GM12874 (cell line): ENCODE data around the gene GLYR1.

Source experiments
- TF ChIP-seq, protein P1 (sequence below): IDR thresholded peaks from 2 replicates; pipeline ENCODE4 v1.5.1; 2011; ENCODE audit warnings: low read depth, mild to moderate bottlenecking, control low read depth, low read length, moderate library complexity; ENCODE audit not compliant: insufficient read depth

Gene GLYR1

DNA sequence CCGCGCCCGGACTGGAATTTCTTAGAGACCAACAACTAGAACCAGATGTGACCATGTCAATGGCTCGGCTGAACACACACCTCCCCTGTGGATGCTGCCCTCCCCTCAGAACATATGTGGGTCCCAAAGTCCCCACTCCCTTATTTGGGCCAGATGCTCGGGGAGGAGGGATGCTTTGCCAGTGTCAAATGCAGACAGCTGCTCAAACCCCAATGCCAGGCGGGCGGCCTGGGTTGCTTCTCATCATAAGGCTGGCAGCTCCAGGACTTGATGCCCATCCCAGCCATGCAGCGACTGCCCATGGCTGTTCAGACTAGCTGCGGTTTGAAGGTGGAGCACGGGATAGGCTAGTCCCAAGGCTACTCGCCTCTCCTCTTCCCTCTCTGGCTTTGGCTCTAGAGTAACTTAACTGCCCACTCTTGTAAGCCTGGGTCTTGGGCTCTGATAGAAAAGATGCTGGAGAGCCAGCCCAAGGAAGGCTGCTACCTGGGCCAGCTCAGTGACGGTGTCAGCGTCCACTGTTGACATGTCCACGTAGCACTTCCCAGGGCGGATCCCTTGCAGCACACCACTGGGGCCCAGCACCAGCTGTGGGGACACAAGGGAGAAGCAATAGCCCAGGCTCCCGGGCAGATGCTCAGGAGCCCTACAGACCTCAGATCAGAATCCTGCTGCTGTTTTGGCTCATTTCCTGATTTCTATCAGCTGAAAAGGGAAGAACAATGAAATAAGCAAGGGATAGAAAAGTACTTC is 33.7 kb downstream of the GLYR1 start:
- TF ChIP-seq, protein P1, sequence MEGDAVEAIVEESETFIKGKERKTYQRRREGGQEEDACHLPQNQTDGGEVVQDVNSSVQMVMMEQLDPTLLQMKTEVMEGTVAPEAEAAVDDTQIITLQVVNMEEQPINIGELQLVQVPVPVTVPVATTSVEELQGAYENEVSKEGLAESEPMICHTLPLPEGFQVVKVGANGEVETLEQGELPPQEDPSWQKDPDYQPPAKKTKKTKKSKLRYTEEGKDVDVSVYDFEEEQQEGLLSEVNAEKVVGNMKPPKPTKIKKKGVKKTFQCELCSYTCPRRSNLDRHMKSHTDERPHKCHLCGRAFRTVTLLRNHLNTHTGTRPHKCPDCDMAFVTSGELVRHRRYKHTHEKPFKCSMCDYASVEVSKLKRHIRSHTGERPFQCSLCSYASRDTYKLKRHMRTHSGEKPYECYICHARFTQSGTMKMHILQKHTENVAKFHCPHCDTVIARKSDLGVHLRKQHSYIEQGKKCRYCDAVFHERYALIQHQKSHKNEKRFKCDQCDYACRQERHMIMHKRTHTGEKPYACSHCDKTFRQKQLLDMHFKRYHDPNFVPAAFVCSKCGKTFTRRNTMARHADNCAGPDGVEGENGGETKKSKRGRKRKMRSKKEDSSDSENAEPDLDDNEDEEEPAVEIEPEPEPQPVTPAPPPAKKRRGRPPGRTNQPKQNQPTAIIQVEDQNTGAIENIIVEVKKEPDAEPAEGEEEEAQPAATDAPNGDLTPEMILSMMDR = no peak

DNA sequence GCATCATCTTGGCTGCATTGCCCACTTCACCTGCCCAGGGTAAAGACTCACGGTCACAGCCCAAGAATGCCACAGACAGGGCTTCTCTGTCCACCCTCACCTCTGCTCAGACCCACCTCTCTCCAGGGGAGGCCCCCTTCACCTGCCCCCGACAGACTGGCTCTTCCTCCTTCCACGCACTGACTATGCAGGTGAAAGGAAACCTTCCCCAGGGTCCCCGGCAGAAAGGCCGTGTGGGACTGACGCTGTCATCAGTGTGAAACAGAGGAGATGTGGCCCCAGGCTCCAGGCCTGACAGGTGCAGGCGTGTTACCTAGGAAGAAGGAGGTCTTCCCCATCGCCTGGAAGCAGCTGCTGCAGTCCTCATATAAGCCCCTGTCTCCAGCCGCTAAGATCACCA is 35.3 kb downstream of the GLYR1 start:
- TF ChIP-seq, protein P1 = no peak

DNA sequence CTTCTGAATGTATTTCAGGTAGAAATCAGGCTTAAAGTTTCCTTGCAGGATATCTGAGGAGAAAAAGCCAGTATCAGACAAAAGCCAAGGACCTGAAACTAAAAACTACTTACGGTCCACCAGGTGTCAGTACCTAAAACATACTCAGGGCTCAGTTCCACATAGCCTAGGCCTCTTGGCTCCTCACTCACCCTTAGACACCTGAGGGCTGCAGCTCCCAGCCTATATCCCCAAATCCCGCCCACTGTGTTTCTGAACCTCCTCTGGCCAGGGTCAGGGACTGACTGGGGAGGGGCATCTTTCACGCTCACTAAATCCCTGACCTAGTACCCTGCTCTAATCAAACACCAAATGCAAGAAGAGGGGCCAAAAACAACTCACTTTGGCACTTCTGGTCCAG is 35.8 kb downstream of the GLYR1 start:
- TF ChIP-seq, protein P1 = no peak

DNA sequence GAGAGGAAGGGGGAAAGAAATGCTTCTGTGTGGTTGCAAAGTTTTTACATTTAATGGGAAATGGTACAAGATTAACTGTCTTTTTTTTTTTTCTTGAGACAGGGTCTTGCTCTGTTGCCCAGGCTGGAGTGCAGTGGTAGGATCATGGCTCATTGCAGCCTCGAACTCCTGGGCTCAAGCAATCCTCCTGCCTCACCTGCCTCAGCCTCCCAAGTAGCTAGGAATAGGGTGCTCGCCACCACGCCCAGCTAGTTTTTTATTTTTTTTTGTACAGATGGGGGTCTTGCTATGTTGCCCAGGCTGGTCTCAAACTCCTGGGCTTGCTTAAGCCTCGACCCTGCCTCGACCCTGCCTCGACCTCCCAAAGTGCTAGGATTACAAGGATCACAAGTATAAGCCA is 40.8 kb downstream of the GLYR1 start:
- TF ChIP-seq, protein P1 = no peak

DNA sequence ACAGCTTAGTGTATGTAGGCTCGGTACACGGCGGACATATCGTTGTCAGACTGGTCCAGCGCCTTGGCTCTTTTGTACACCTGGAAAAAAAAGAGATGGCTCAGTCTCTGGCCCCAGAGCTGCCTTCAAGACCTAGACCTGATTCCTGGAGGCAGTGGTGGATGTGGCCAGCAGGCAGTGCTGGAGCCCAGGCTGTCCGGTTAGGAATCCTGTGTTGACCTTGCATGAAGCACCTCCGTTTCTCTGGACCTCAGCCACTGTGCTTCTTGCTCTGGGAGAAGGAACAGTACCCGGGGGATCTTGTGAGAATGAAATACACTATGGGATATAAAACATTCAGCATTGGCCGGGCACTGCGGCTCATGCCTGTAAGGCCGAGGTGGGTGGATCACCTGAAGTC is 41.9 kb downstream of the GLYR1 start:
- TF ChIP-seq, protein P1 = no peak

DNA sequence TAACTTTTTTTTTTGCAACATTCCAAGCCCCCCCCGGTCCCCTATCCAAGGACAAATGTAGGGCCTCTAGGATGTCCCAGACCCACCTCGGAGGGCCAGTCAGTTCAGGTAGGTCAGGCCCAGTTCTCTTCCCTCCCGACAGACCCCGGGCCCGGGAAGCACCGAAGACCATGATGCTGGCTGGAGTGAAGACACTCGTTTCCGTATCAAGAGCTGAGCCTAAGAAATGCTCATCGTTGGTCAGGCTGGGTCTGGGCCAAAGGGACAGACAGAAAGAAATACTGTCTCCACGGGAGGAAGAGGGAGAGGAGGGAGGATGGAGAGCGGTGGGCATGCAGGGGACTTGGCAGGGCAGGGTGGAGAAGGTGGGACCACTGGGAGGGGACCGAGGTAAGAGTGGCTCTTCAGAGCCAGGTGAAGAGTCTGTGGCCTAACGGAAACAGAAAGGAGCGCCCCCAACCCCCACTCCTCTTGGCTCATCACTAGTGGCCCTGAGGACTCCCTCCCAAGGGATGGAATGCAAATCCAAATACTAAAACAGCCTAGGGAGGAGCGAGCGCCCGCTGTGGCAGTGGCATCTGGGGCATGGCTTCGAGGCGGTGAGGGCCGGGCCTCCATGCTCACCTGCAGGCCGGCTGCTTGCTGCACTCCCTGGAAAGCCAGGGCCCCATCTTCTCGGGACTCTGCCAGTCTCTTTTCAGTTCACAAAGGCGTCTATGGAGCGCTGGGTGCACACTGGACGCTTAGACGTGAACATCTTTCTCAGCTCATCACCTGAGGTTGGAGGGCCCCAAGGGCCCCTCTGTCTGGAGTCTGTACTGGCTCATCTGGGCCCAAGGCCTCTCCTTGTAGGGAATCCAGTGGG is 43.0 kb downstream of the GLYR1 start:
- TF ChIP-seq, protein P1 = no peak

DNA sequence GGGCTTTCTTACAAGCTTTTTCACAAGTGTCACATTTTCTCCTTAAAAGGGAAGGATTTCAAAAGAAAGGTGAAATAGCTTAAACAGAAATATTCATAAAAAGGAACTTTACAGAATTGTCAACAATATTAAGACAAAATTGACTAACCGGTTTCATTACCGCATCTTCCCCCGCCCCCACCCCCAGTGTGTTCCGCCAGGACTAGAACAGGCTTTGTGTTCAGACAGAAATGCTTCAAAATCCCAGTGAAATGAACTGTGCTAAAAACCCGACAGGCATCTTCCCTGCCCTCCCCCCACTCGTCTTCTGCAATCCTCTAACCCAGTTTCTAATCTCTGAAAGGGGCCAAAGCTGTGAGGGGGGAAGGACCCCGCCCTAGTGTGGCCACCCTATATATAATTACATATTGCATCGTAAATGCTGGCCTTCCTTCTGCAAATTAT is 43.7 kb downstream of the GLYR1 start:
- TF ChIP-seq, protein P1 = no peak
